HEK293T (cell line): ENCODE data around the gene MACROD2.

Experiments
- FOXA1 ChIP-seq: fragments of 450-650 bp; IDR thresholded peaks from 2 replicates; pipeline ENCODE4 v1.6.1; 2016; ENCODE audit warnings: mild to moderate bottlenecking
- FOXM1 ChIP-seq: fragments of 450-650 bp; IDR thresholded peaks from 2 replicates; pipeline ENCODE4 v1.6.1; 2017; ENCODE audit warnings: mild to moderate bottlenecking, borderline replicate concordance
- L3MBTL2 ChIP-seq: fragments of 450-650 bp; conservative IDR thresholded peaks from 2 replicates; pipeline ENCODE4 v1.6.1; 2016; ENCODE audit warnings: mild to moderate bottlenecking
- LEF1 ChIP-seq: fragments of 450-650 bp; IDR thresholded peaks from 2 replicates; pipeline ENCODE4 v1.6.1; 2017; ENCODE audit warnings: mild to moderate bottlenecking, borderline replicate concordance
- SP1 ChIP-seq: fragments of 450-650 bp; IDR thresholded peaks from 2 replicates; pipeline ENCODE4 v1.6.1; 2017
- TF ChIP-seq, protein P1 (sequence below): fragments of 450-650 bp; IDR thresholded peaks from 2 replicates; pipeline ENCODE4 v1.6.1; 2016

DNA sequence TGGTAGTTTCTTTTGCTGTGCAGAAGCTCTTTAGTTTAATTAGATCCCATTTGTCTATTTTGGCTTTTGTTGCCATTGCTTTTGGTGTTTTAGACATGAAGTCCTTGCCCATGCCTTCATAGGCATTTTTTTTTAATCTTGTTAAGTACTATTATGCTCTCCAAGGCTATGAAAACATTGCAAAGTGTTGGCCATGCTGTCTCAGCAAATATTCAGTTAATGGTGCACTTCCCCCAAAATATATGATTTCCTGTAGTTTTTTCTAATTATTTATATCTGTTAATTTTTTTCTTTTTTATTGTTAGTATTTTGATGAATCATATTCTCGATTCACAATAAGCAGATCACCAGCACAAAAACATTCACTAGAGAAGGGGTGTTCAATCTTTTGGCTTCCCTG, 1148.2 kb downstream of the MACROD2 start:
- no peak for TF ChIP-seq FOXM1
- no peak for TF ChIP-seq SP1
- TF ChIP-seq L3MBTL2: no peak
- no peak for TF ChIP-seq FOXA1
- TF ChIP-seq LEF1: no peak
- TF ChIP-seq, protein P1, sequence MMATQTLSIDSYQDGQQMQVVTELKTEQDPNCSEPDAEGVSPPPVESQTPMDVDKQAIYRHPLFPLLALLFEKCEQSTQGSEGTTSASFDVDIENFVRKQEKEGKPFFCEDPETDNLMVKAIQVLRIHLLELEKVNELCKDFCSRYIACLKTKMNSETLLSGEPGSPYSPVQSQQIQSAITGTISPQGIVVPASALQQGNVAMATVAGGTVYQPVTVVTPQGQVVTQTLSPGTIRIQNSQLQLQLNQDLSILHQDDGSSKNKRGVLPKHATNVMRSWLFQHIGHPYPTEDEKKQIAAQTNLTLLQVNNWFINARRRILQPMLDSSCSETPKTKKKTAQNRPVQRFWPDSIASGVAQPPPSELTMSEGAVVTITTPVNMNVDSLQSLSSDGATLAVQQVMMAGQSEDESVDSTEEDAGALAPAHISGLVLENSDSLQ: no peak
